Measurements from ENCODE around the gene MRPS9.

The MRPS9 gene

DNA sequence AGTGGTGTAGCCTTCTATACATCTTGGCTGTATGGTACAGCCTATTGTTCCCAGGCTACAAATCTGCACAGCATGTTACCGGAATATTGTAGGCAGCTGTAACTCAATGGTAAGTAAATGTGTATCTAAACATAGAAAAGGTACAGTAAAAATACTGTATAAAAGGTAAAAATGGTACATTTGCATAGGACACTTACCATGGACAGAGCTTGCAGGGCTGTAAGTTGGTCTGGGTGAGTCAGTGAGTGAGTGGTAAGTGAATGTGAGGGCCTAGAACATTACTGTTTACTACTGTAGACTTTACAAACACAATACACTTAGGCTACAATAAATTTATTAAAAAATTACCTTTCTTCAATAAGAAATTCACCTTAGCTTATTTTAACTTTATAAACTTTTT lies 3.7 kb upstream of the MRPS9 start:
- no peak overlapping the region for H3K4ac ChIP-seq (ENCODE audit: low read depth in 1 of 2, low read length in 2 of 2)
- H4K8ac ChIP-seq (ENCODE audit: low read length), result no peak overlapping the region
- no peak overlapping the region for H2BK15ac ChIP-seq (ENCODE audit: low read depth, poor library complexity, severe bottlenecking)
- no peak overlapping the region for H2BK12ac ChIP-seq (ENCODE audit: low read length in 2 of 2)
- H2BK120ac ChIP-seq (ENCODE audit: low read depth, low read length), result no peak overlapping the region
- H3K27ac ChIP-seq (ENCODE audit: low read length, poor library complexity, severe bottlenecking), result no peak overlapping the region
- no peaks in the 10 kb centered on the region for H3K27me3 ChIP-seq (ENCODE audit: control insufficient read depth in 1 of 2, insufficient read depth in 1 of 2, low read length in 2 of 2)
- 100% methylated on average over 1 of the region's 1 CpG for WGBS
- no peaks in the 10 kb centered on the region for H3K9me3 ChIP-seq (ENCODE audit: control insufficient read depth, low read length)
- H2BK5ac ChIP-seq (ENCODE audit: low read depth, low read length, poor library complexity, severe bottlenecking), result no peak overlapping the region
- no peak overlapping the region for H2AK5ac ChIP-seq (ENCODE audit: low read length, severe bottlenecking)
- no peak overlapping the region for H3K23ac ChIP-seq (ENCODE audit: low read length in 2 of 2)
- DNase-seq, result no peak
- no peak overlapping the region for H3K9ac ChIP-seq (ENCODE audit: low read length)
- peaks cover 4% of the 10 kb centered on the region for H3K79me1 ChIP-seq (replicated peaks; ENCODE audit: low read length, poor library complexity, severe bottlenecking)
- no peaks in the 10 kb centered on the region for H3K36me3 ChIP-seq (ENCODE audit: control insufficient read depth in 1 of 2, insufficient read depth in 2 of 2, low read depth in 1 of 2, low read length in 2 of 2)
- no peak overlapping the region for H3K4me3 ChIP-seq (ENCODE audit: insufficient read depth in 1 of 2, low read depth in 1 of 2, low read length in 2 of 2)
- H3K18ac ChIP-seq (ENCODE audit: low read depth in 1 of 2, low read length in 2 of 2), result no peak overlapping the region
- H4K91ac ChIP-seq (ENCODE audit: low read length), result no peak overlapping the region
- H3K4me1 ChIP-seq (ENCODE audit: control insufficient read depth, insufficient read depth, low read depth, low read length), result no peaks in the 10 kb centered on the region
- H3K14ac ChIP-seq (ENCODE audit: low read length in 2 of 2), result no peak overlapping the region
- no peak overlapping the region for H2AFZ ChIP-seq (ENCODE audit: low read depth, low read length)
- H3K4me2 ChIP-seq (ENCODE audit: low read length, poor library complexity, severe bottlenecking), result no peak overlapping the region

DNA sequence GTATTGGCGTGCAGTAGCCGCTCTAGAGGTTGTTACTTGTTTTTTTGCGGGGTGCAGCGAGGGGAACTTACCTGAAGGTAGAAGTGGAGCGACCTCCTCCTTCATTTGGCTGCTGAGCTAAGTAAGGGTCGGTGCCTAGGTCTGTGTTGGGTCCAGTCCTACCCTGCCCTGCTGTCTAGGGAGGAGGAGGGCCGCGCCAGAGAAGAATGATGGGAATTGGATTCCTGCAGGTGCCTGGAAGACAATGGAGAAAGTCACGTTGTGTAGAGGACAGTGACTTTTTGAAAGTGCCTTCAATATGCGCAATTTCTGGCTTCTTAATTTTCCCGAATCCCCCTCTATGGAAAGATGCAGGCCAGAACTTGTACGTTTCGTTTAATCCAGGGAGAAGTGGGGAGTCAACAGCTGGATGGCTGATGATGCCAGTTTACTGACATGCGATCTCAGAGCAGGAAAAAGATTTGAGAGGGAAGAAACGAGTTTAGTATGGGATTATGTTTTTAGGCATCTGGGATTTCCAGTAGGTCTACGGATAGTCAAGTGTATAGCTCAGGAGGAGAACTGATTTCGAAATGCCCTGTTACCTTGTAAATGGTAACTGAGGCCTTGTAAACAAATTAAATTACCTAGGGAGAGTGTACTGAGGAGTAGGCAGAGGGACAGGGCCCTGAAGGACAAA lies 653 bp downstream of the MRPS9 start:
- Histone ChIP-seq H3K27ac (ENCODE audit: low read length, poor library complexity, severe bottlenecking) (peak overlapping the region; percentile 17), H3K9me3 (ENCODE audit: control insufficient read depth, low read length) (no peaks in the 10 kb centered on the region), H2BK5ac (ENCODE audit: low read depth, low read length, poor library complexity, severe bottlenecking) (no peak overlapping the region), H3K18ac (ENCODE audit: low read depth in 1 of 2, low read length in 2 of 2) (peak overlapping the region; percentile 71 to 72), H3K36me3 (ENCODE audit: control insufficient read depth in 1 of 2, insufficient read depth in 2 of 2, low read depth in 1 of 2, low read length in 2 of 2) (no peaks in the 10 kb centered on the region), H3K27me3 (ENCODE audit: control insufficient read depth in 1 of 2, insufficient read depth in 1 of 2, low read length in 2 of 2) (no peaks in the 10 kb centered on the region), H3K79me1 (replicated peaks; ENCODE audit: low read length, poor library complexity, severe bottlenecking) (peaks cover 12% of the 10 kb centered on the region), H3K14ac (ENCODE audit: low read length in 2 of 2) (no peak overlapping the region), H3K23ac (ENCODE audit: low read length in 2 of 2) (no peak overlapping the region), H2BK15ac (ENCODE audit: low read depth, poor library complexity, severe bottlenecking) (peak overlapping the region; percentile 49), H3K9ac (ENCODE audit: low read length) (peak overlapping the region; percentile 95), H2BK12ac (ENCODE audit: low read length in 2 of 2) (no peak overlapping the region), H3K4me2 (ENCODE audit: low read length, poor library complexity, severe bottlenecking) (peak overlapping the region; percentile 75), H4K8ac (ENCODE audit: low read length) (peak overlapping the region; percentile 80), H4K91ac (ENCODE audit: low read length) (no peak overlapping the region), H2AFZ (ENCODE audit: low read depth, low read length) (peak overlapping the region; percentile 90), H2AK5ac (ENCODE audit: low read length, severe bottlenecking) (no peak overlapping the region), H2BK120ac (ENCODE audit: low read depth, low read length) (peak overlapping the region; percentile 64), H3K4me1 (ENCODE audit: control insufficient read depth, insufficient read depth, low read depth, low read length) (peaks cover 3% of the 10 kb centered on the region), H3K4ac (ENCODE audit: low read depth in 1 of 2, low read length in 2 of 2) (peak overlapping the region; percentile 19 to 73), H3K4me3 (ENCODE audit: insufficient read depth in 1 of 2, low read depth in 1 of 2, low read length in 2 of 2) (peak overlapping the region; percentile 75 to 98)
- DNase-seq, result peak; percentile 22
- WGBS, result 10% methylated on average over 17 of the region's 17 CpGs

DNA sequence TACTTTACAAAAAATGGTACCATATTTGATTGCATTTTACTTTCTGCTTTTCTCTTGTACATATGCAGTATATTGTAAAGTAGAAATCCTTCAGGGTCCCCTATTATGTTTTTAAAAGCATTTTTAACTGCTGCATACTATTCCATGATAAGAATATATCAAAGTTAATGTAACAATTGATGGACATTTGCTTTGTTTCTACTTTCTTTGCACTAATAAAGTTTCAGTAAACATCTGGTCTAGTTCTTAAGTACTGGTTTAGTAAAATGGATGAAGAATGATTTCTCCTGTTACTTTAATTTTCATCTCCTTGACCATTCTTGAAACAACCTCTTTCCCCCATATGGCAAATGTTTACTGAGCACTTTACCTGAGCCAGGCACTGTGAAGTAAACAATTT lies 1.7 kb downstream of the MRPS9 start:
- H3K27ac ChIP-seq (ENCODE audit: low read length, poor library complexity, severe bottlenecking), result no peak overlapping the region
- H3K36me3 ChIP-seq (ENCODE audit: control insufficient read depth in 1 of 2, insufficient read depth in 2 of 2, low read depth in 1 of 2, low read length in 2 of 2), result no peaks in the 10 kb centered on the region

DNA sequence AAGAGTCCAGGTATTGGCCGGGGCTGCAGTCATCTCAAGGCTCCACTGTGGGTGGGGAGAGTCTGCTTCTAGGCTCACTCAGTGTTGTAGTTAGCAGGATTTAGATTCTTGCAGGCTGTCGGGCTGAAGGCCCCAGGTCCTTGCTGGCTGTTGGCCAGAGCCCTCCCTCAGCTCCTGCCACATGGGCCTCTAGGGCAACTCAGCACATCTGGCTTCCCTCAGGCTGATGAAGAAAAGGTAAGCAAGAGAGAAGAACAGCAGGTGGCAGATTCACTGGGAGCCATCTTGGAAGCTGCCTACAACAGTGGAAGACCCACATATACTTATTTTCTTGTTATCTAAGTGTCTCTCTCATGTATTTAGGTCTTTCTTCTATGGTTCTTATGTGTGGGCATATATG lies 4.3 kb downstream of the MRPS9 start:
- H3K36me3 ChIP-seq (ENCODE audit: control insufficient read depth in 1 of 2, insufficient read depth in 2 of 2, low read depth in 1 of 2, low read length in 2 of 2), result peaks cover 0 to 3% of the 10 kb centered on the region in 2 experiments
- H3K14ac ChIP-seq (ENCODE audit: low read length in 2 of 2), result no peak overlapping the region
- no peak overlapping the region for H2AFZ ChIP-seq (ENCODE audit: low read depth, low read length)
- DNase-seq, result no peak
- no peak overlapping the region for H2BK120ac ChIP-seq (ENCODE audit: low read depth, low read length)
- no peak overlapping the region for H3K4ac ChIP-seq (ENCODE audit: low read depth in 1 of 2, low read length in 2 of 2)
- no peak overlapping the region for H2BK15ac ChIP-seq (ENCODE audit: low read depth, poor library complexity, severe bottlenecking)
- H3K23ac ChIP-seq (ENCODE audit: low read length in 2 of 2), result no peak overlapping the region
- H3K9ac ChIP-seq (ENCODE audit: low read length), result no peak overlapping the region
- WGBS, result 89% methylated on average over 2 of the region's 2 CpGs
- H3K9me3 ChIP-seq (ENCODE audit: control insufficient read depth, low read length), result no peaks in the 10 kb centered on the region
- no peak overlapping the region for H2BK5ac ChIP-seq (ENCODE audit: low read depth, low read length, poor library complexity, severe bottlenecking)
- H3K4me1 ChIP-seq (ENCODE audit: control insufficient read depth, insufficient read depth, low read depth, low read length), result peaks cover 3% of the 10 kb centered on the region
- no peak overlapping the region for H4K8ac ChIP-seq (ENCODE audit: low read length)
- H3K27ac ChIP-seq (ENCODE audit: low read length, poor library complexity, severe bottlenecking), result no peak overlapping the region
- H3K27me3 ChIP-seq (ENCODE audit: control insufficient read depth in 1 of 2, insufficient read depth in 1 of 2, low read length in 2 of 2), result no peaks in the 10 kb centered on the region
- no peak overlapping the region for H3K18ac ChIP-seq (ENCODE audit: low read depth in 1 of 2, low read length in 2 of 2)
- H4K91ac ChIP-seq (ENCODE audit: low read length), result no peak overlapping the region
- no peak overlapping the region for H2BK12ac ChIP-seq (ENCODE audit: low read length in 2 of 2)
- peaks cover 15% of the 10 kb centered on the region for H3K79me1 ChIP-seq (replicated peaks; ENCODE audit: low read length, poor library complexity, severe bottlenecking)
- no peak overlapping the region for H3K4me3 ChIP-seq (ENCODE audit: insufficient read depth in 1 of 2, low read depth in 1 of 2, low read length in 2 of 2)
- no peak overlapping the region for H3K4me2 ChIP-seq (ENCODE audit: low read length, poor library complexity, severe bottlenecking)
- H2AK5ac ChIP-seq (ENCODE audit: low read length, severe bottlenecking), result peak overlapping the region; percentile 60

More for the DNA sequence above, 1.7 kb downstream of the MRPS9 start:
- no peak overlapping the region for H2AK5ac ChIP-seq (ENCODE audit: low read length, severe bottlenecking)
- H3K18ac ChIP-seq (ENCODE audit: low read depth in 1 of 2, low read length in 2 of 2), result no peak overlapping the region
- no peak overlapping the region for H3K23ac ChIP-seq (ENCODE audit: low read length in 2 of 2)
- H3K9ac ChIP-seq (ENCODE audit: low read length), result no peak overlapping the region
- H3K9me3 ChIP-seq (ENCODE audit: control insufficient read depth, low read length), result no peaks in the 10 kb centered on the region
- H2BK12ac ChIP-seq (ENCODE audit: low read length in 2 of 2), result no peak overlapping the region
- no peak overlapping the region for H2BK120ac ChIP-seq (ENCODE audit: low read depth, low read length)
- no peaks in the 10 kb centered on the region for H3K27me3 ChIP-seq (ENCODE audit: control insufficient read depth in 1 of 2, insufficient read depth in 1 of 2, low read length in 2 of 2)
- no peak overlapping the region for H3K14ac ChIP-seq (ENCODE audit: low read length in 2 of 2)
- no peak overlapping the region for H4K91ac ChIP-seq (ENCODE audit: low read length)
- no peak overlapping the region for H3K4ac ChIP-seq (ENCODE audit: low read depth in 1 of 2, low read length in 2 of 2)
- no peak overlapping the region for H2BK15ac ChIP-seq (ENCODE audit: low read depth, poor library complexity, severe bottlenecking)
- H3K4me1 ChIP-seq (ENCODE audit: control insufficient read depth, insufficient read depth, low read depth, low read length), result peaks cover 3% of the 10 kb centered on the region
- H3K4me3 ChIP-seq (ENCODE audit: insufficient read depth in 1 of 2, low read depth in 1 of 2, low read length in 2 of 2), result no peak overlapping the region
- peaks cover 12% of the 10 kb centered on the region for H3K79me1 ChIP-seq (replicated peaks; ENCODE audit: low read length, poor library complexity, severe bottlenecking)
- H2AFZ ChIP-seq (ENCODE audit: low read depth, low read length), result no peak overlapping the region
- no peak overlapping the region for H4K8ac ChIP-seq (ENCODE audit: low read length)
- H3K4me2 ChIP-seq (ENCODE audit: low read length, poor library complexity, severe bottlenecking), result no peak overlapping the region
- no peak overlapping the region for H2BK5ac ChIP-seq (ENCODE audit: low read depth, low read length, poor library complexity, severe bottlenecking)
- no peak for DNase-seq
